ENCODE results near the gene OSBPL10.

DNA sequence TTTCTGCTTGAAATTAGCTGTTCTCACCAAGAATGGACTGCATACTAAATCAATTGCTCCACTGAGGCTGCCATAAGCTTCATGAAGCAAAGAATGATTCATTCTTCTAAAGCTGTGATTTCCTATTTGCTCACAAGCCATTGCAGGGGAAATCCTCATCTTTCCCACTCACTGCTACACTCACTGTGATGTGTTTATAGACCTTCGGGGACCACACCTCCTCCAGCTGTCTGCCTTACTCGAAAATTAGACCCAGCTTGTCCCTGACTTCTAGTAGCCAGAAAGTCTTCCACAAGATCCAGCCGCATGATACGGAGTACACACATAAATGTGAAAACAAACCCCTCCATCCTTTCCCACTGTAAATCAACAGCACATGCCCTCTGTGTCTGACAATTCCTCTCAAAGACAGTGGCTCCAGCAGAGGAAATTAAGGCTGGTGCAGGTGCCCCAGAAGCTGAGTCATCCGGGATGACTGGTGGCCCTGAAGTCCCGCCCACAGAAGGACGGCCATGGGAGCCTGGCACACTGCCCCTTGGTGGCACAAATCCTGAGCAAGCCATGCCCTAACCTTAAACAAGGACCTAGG lies 276.4 kb downstream of the OSBPL10 start:
- TF ChIP-seq, protein P1, sequence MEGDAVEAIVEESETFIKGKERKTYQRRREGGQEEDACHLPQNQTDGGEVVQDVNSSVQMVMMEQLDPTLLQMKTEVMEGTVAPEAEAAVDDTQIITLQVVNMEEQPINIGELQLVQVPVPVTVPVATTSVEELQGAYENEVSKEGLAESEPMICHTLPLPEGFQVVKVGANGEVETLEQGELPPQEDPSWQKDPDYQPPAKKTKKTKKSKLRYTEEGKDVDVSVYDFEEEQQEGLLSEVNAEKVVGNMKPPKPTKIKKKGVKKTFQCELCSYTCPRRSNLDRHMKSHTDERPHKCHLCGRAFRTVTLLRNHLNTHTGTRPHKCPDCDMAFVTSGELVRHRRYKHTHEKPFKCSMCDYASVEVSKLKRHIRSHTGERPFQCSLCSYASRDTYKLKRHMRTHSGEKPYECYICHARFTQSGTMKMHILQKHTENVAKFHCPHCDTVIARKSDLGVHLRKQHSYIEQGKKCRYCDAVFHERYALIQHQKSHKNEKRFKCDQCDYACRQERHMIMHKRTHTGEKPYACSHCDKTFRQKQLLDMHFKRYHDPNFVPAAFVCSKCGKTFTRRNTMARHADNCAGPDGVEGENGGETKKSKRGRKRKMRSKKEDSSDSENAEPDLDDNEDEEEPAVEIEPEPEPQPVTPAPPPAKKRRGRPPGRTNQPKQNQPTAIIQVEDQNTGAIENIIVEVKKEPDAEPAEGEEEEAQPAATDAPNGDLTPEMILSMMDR (conservative IDR thresholded peaks at IDR 0.05 in 1 of 2, IDR thresholded peaks at IDR 0.05 in 1 of 2; ENCODE audit: extremely low read depth in 1 of 2, insufficient read depth in 1 of 2, low read depth in 1 of 2, low read length in 2 of 2): peak in 1 of 2 donors; percentile 10
- no peak for TF ChIP-seq EZH2 (IDR thresholded peaks at IDR 0.05; ENCODE audit: borderline replicate concordance, low read length)

Measured in mammary epithelial cell (primary cell).